Measurements from ENCODE around the gene CAMKK2.

DNA sequence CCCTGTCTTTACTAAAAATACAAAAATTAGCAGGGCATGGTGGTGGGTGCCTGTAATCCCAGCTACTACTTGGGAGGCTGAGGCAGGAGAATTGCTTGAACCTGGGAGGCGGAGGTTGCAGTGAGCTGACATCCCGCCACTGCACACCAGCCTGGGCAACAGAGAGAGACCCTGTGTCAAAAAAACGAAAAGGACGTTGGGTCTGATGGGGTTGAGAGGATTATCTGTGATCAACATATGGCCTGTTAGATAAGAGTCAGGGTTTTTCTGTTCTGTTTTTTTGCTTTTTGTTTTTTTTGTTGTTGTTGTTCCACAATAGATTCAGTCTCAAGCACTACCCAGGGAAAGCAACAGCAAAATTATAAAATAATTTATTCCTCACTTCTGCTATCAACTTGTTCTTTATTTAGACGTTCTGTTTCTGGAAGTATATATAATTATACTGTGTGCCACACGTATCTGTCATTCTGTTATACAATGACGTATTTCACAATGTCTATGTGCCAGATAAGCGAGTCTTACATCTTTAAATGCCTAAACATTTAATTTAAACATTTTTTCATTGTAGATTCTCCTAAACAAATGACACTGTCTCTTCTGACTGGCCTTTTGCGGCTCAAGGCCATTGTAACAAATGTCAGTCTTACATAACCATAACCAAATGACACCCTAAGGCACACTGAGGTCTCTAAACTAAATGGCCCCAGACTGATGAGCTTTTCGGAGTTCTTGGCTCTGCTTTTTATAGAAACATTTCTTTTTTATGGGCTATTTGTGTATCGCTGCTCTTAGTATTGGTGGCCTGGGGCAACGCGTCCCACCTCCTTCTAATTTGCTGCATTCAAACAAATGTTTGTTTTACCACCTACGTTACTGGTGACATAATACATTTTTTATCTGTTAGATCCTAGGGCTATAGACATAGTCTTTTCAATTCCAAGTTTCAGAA is 93.8 kb downstream of the CAMKK2 start:
- no peak for TF ChIP-seq CTCF (conservative IDR thresholded peaks at IDR 0.05)
- TF ChIP-seq EZH2 (IDR thresholded peaks at IDR 0.05; ENCODE audit: low read depth) = no peak

Data from PC-9 (cell line).